IMR-90 (cell line): ENCODE data around the gene MNAT1. TPM values are rescaled to one million over a fixed set of nuclear protein-coding genes. Genes with fewer than 3 reads are reported as not detected.

Source experiments
- ATAC-seq: fragments of 200-7000 bp; cut with Tn5 transposase; 2 replicates; pipeline ENCODE4 v1.9.1; 2020; ENCODE audit warnings: low read depth, mild to moderate bottlenecking, moderate library complexity
- BruUV-seq: library from RNA; stranded (reverse); fragments of 400-500 nt; replicated peaks from 2 replicates; lab custom pipeline; 2021; lab: Mats Ljungman, UMichigan
- CTCF ChIA-PET: fragments of 300-600 bp; formaldehyde crosslinking; extraction: SDS; loops from one replicate; lab custom pipeline; 2021; ENCODE audit warnings: antibody characterized with exemption; lab: Yijun Ruan, JAX
- POLR2A ChIA-PET: fragments of 300-600 bp; sonication (Branson Sonifier 250); formaldehyde crosslinking; loops from one replicate; lab custom pipeline; 2022; ENCODE audit warnings: antibody characterized with exemption; ENCODE audit not compliant: unreplicated experiment; lab: Charles Lee
- DNase-seq: peaks from one replicate; pipeline ENCODE4 v3.0.0; 2013
- H2AFZ ChIP-seq: replicated peaks from 2 replicates; pipeline ENCODE3; 2013; ENCODE audit warnings: low read length, mild to moderate bottlenecking; ENCODE audit not compliant: poor library complexity
- H2AK5ac ChIP-seq: 2 replicates; pipeline ENCODE4 v1.6.1; 2013; ENCODE audit warnings: low read depth, low read length, inconsistent platforms
- H2AK9ac ChIP-seq: replicated peaks from 2 replicates; pipeline ENCODE3; 2013; ENCODE audit warnings: mild to moderate bottlenecking, low read depth, low read length, moderate library complexity; ENCODE audit not compliant: poor library complexity
- H2BK120ac ChIP-seq: 2 replicates; pipeline ENCODE4 v1.6.1; 2013; ENCODE audit warnings: low read depth, low read length, inconsistent platforms
- H2BK15ac ChIP-seq: 3 replicates; pipeline ENCODE4 v1.6.1; 2013; ENCODE audit warnings: low read depth, low read length, inconsistent platforms
- H2BK20ac ChIP-seq: 2 replicates; pipeline ENCODE4 v1.6.1; 2013; ENCODE audit warnings: low read depth, mild to moderate bottlenecking, inconsistent platforms, low read length, moderate library complexity
- H2BK5ac ChIP-seq: 2 replicates; pipeline ENCODE4 v1.6.1; 2013; ENCODE audit warnings: mild to moderate bottlenecking, low read depth, low read length, inconsistent platforms; ENCODE audit not compliant: poor library complexity, severe bottlenecking
- H3K14ac ChIP-seq: replicated peaks from 2 replicates; pipeline ENCODE4 v1.6.1; 2013; ENCODE audit warnings: low read depth, low read length, inconsistent platforms
- H3K18ac ChIP-seq: 2 replicates; pipeline ENCODE4 v1.6.1; 2013; ENCODE audit warnings: low read depth, low read length, control low read depth
- H3K23ac ChIP-seq: 2 replicates; pipeline ENCODE4 v1.6.1; 2013; ENCODE audit warnings: low read depth, low read length, inconsistent platforms
- H3K27ac ChIP-seq: 2 replicates; pipeline ENCODE4 v1.5.1; 2013; ENCODE audit warnings: mild to moderate bottlenecking, control low read depth, low read length; ENCODE audit not compliant: insufficient read depth
- H3K27me3 ChIP-seq: 2 replicates; pipeline ENCODE4 v1.6.1; 2013; ENCODE audit warnings: low read length; ENCODE audit not compliant: control insufficient read depth, insufficient read depth
- H3K36me3 ChIP-seq: 2 replicates; pipeline ENCODE4 v1.6.1; 2013; ENCODE audit warnings: low read length, mixed read lengths; ENCODE audit not compliant: control insufficient read depth, insufficient read depth
- H3K4ac ChIP-seq: 2 replicates; pipeline ENCODE4 v1.6.1; 2013; ENCODE audit warnings: low read depth, low read length, inconsistent platforms
- H3K4me1 ChIP-seq: 2 replicates; pipeline ENCODE4 v1.6.1; 2013; ENCODE audit warnings: low read length, mixed read lengths; ENCODE audit not compliant: control insufficient read depth, insufficient read depth
- H3K4me2 ChIP-seq: 2 replicates; pipeline ENCODE4 v1.6.1; 2013; ENCODE audit warnings: low read depth, mild to moderate bottlenecking, control low read depth, low read length, moderate library complexity
- H3K4me3 ChIP-seq: 2 replicates; pipeline ENCODE4 v1.5.1; 2013; ENCODE audit warnings: low read depth, mild to moderate bottlenecking, control low read depth, low read length, moderate library complexity; ENCODE audit not compliant: insufficient read depth
- H3K56ac ChIP-seq: 2 replicates; pipeline ENCODE4 v1.6.1; 2013; ENCODE audit warnings: low read length, inconsistent platforms; ENCODE audit not compliant: insufficient read depth; ENCODE audit errors: extremely low read depth
- H3K79me1 ChIP-seq, 2 experiments: 2 replicates each; pipeline ENCODE4 v1.6.1; 2013; ENCODE audit warnings: low read length in 2 of 2, inconsistent platforms in 1 of 2, low read depth in 1 of 2
- H3K9ac ChIP-seq: 2 replicates; pipeline ENCODE4 v1.6.1; 2013; ENCODE audit warnings: low read depth, low read length, control low read depth
- H3K9me1 ChIP-seq: 2 replicates; pipeline ENCODE4 v1.6.1; 2013; ENCODE audit warnings: low read length, inconsistent platforms; ENCODE audit not compliant: insufficient read depth
- H3K9me3 ChIP-seq: 2 replicates; pipeline ENCODE4 v1.6.1; 2013; ENCODE audit warnings: low read length; ENCODE audit not compliant: control insufficient read depth, insufficient read depth
- H4K20me1 ChIP-seq: 2 replicates; pipeline ENCODE4 v1.6.1; 2013; ENCODE audit warnings: low read length, inconsistent platforms; ENCODE audit not compliant: insufficient read depth
- H4K5ac ChIP-seq: 2 replicates; pipeline ENCODE4 v1.6.1; 2013; ENCODE audit warnings: mild to moderate bottlenecking, low read depth, low read length, control low read depth
- H4K8ac ChIP-seq, 2 experiments: 2 replicates each; pipeline ENCODE4 v1.6.1; 2013; ENCODE audit warnings: low read depth in 2 of 2, low read length in 2 of 2, control low read depth in 1 of 2, inconsistent platforms in 1 of 2
- H4K91ac ChIP-seq: 2 replicates; pipeline ENCODE4 v1.6.1; 2013; ENCODE audit warnings: low read depth, low read length, inconsistent platforms; ENCODE audit not compliant: insufficient read depth
- BHLHE40 ChIP-seq: fragments of 150-350 bp; IDR thresholded peaks from 2 replicates; pipeline ENCODE4 v1.6.1; 2016; ENCODE audit warnings: mild to moderate bottlenecking, low read depth, low read length
- CEBPB ChIP-seq: IDR thresholded peaks from 2 replicates; pipeline ENCODE4 v1.6.1; 2012; ENCODE audit warnings: low read depth, low read length, improper control_type of control experiment
- CHD1 ChIP-seq: IDR thresholded peaks from 2 replicates; pipeline ENCODE4 v1.6.1; 2012; ENCODE audit warnings: low read depth, low read length, improper control_type of control experiment
- CTCF ChIP-seq: conservative IDR thresholded peaks from 2 replicates; pipeline ENCODE4 v1.5.1; 2012; ENCODE audit warnings: mild to moderate bottlenecking, low read depth, low read length, improper control_type of control experiment
- ELK1 ChIP-seq: fragments of 150-350 bp; IDR thresholded peaks from 2 replicates; pipeline ENCODE4 v1.6.1; 2016; ENCODE audit warnings: low read depth, mild to moderate bottlenecking, low read length, moderate library complexity, borderline replicate concordance
- FOS ChIP-seq: fragments of 150-350 bp; IDR thresholded peaks from 2 replicates; pipeline ENCODE4 v1.6.1; 2016; ENCODE audit warnings: low read depth, low read length
- MAFK ChIP-seq: IDR thresholded peaks from 2 replicates; pipeline ENCODE4 v1.6.1; 2012; ENCODE audit warnings: low read depth, low read length, improper control_type of control experiment
- MAZ ChIP-seq: IDR thresholded peaks from 2 replicates; pipeline ENCODE4 v1.6.1; 2012; ENCODE audit warnings: low read depth, mild to moderate bottlenecking, low read length, improper control_type of control experiment, moderate library complexity, borderline replicate concordance
- MXI1 ChIP-seq: IDR thresholded peaks from 2 replicates; pipeline ENCODE4 v1.6.1; 2012; ENCODE audit warnings: low read depth, mild to moderate bottlenecking, low read length, moderate library complexity, borderline replicate concordance
- NFE2L2 ChIP-seq: fragments of 150-350 bp; IDR thresholded peaks from 2 replicates; pipeline ENCODE4 v1.6.1; 2016; ENCODE audit warnings: low read depth, mild to moderate bottlenecking, low read length
- POLR2A ChIP-seq: IDR thresholded peaks from 2 replicates; pipeline ENCODE4 v1.6.1; 2012; ENCODE audit warnings: mild to moderate bottlenecking, low read depth, low read length
- RAD21 ChIP-seq: IDR thresholded peaks from 2 replicates; pipeline ENCODE4 v1.6.1; 2012; ENCODE audit warnings: low read length, improper control_type of control experiment
- RCOR1 ChIP-seq: IDR thresholded peaks from 2 replicates; pipeline ENCODE4 v1.6.1; 2012; ENCODE audit warnings: mild to moderate bottlenecking, low read length, improper control_type of control experiment; ENCODE audit not compliant: insufficient replicate concordance
- RFX5 ChIP-seq: IDR thresholded peaks from 2 replicates; pipeline ENCODE4 v1.8.0; 2012; ENCODE audit warnings: low read depth, mild to moderate bottlenecking, low read length, moderate library complexity
- SMC3 ChIP-seq: fragments of 150-350 bp; IDR thresholded peaks from 2 replicates; pipeline ENCODE4 v1.6.1; 2016; ENCODE audit warnings: low read depth, mild to moderate bottlenecking, antibody characterized with exemption, low read length, moderate library complexity
- USF2 ChIP-seq: fragments of 150-350 bp; IDR thresholded peaks from 2 replicates; pipeline ENCODE4 v1.6.1; 2017; ENCODE audit warnings: mild to moderate bottlenecking, antibody characterized with exemption, low read length, low read depth
- WGBS, 2 experiments: methylation state at CpG; one replicate each; pipeline versions ENCODE4 v1.1.5 to v1.1.7; 2013; ENCODE audit warnings: missing lambda C conversion rate in 2 of 2; ENCODE audit not compliant: insufficient read length in 1 of 2; ENCODE audit errors: extremely low coverage in 2 of 2; 5-methylcytosine and 5-hydroxymethylcytosine counted together
- dilution Hi-C: fragments of 300-500 bp; cut with HindIII; formaldehyde crosslinking; loops from one replicate; pipeline ENCODE4 v1.14.3; 2018; ENCODE audit warnings: low sequenced_read_pairs; ENCODE audit not compliant: unreplicated experiment
- in situ Hi-C: fragments of 300-500 bp; cut with MboI; formaldehyde crosslinking; loops from 3 replicates; pipeline ENCODE4 v1.14.3; 2019; ENCODE audit warnings: low sequenced_read_pairs, inconsistent platforms, mixed read lengths
- intact Hi-C: fragments of 100-400 bp; cut with micrococcal nuclease; formaldehyde crosslinking; loops from 2 replicates; pipeline ENCODE4 v1.10.0; 2022
- polyA plus RNA-seq, 3 experiments: library from polyadenylated mRNA; depleted of rRNA; stranded (reverse); fragments of >200 nt; gene quantifications; 2 replicates each; pipeline ENCODE4 v1.2.3, GENCODE V29; 2012; ENCODE audit warnings: low replicate concordance in 1 of 3
- total RNA-seq: library from RNA; depleted of rRNA; stranded (reverse); fragments of >200 nt; gene quantifications from 2 replicates; pipeline ENCODE4 v1.2.3, GENCODE V29; 2012

MNAT1 gene
- total and polyA plus RNA-seq, 2 of the 4 experiments (the other 2 are of a cell fraction): 48.2 to 53.0 TPM

- Histone ChIP-seq H3K4me1 (0 out of 2 replicates have a peak, but pooled peaks cover 2% of the 10 kb centered on the region), H2AK5ac (no peak overlapping the region), H3K4me2 (no peak overlapping the region), H3K27ac (no peak overlapping the region), H2BK5ac (no peak overlapping the region), H4K8ac (no peak overlapping the region), H3K79me1 (peaks cover 9 to 21% of the 10 kb centered on the region in 2 experiments), H2BK15ac (no peak overlapping the region), H2AK9ac (no peak overlapping the region), H3K27me3 (no peaks in the 10 kb centered on the region), H4K5ac (no peak overlapping the region), H3K56ac (no peak overlapping the region), H3K9ac (no peak overlapping the region), H2AFZ (no peak overlapping the region), H2BK120ac (no peak overlapping the region), H3K18ac (no peak overlapping the region), H3K4me3 (no peak overlapping the region), H3K14ac (no peak overlapping the region), H3K9me1 (no peaks in the 10 kb centered on the region), H3K4ac (no peak overlapping the region), H3K9me3 (no peaks in the 10 kb centered on the region), H3K23ac (no peak overlapping the region), H4K91ac (no peak overlapping the region), H2BK20ac (no peak overlapping the region), H3K36me3 (no peaks in the 10 kb centered on the region), H4K20me1 (no peaks in the 10 kb centered on the region)
- CTCF ChIA-PET: no interaction called here
- in situ Hi-C loops (no loop called here), intact Hi-C loops (no loop called here), dilution Hi-C loops (no loop called here)
- DNase-seq (peak; percentile 63), ATAC-seq (peak; percentile 24)
- TF ChIP-seq USF2 (no peak), ELK1 (no peak), RCOR1 (no peak), NFE2L2 (no peak), POLR2A (no peak), MAZ (no peak), SMC3 (no peak), RAD21 (no peak), CEBPB (no peak), FOS (no peak), BHLHE40 (no peak), CTCF (no peak), CHD1 (no peak), MAFK (no peak), RFX5 (no peak), MXI1 (no peak)
- POLR2A ChIA-PET: no interaction called here
- no CpG with 5 or more reads among the region's 1 CpG for WGBS, 2 experiments
- BruUV-seq: no TSS peak
Observed at GRCh38 chr14:60805841-60806430, 71.4 kb downstream of the MNAT1 start.
